Ureter (tissue), 1 donor: Measurements from ENCODE around the gene GUCY2D. TPM values are rescaled to one million over a fixed set of nuclear protein-coding genes. Genes with fewer than 3 reads are reported as not detected.
A peak's percentile ranks its signal among the peaks of the same experiment; 100 is the strongest.
"Not testable (repeated sequence)": the region's sequence is repeated elsewhere in the genome, so short reads cannot be mapped to it uniquely, and the experiment has no call there.

ENCODE experiments used
- DNase-seq: peaks from one replicate; pipeline ENCODE4 v3.0.0-alpha.2; 2020; ENCODE audit warnings: low spot score
- total RNA-seq: library from RNA; stranded (reverse); gene quantifications from one replicate; pipeline ENCODE4 v1.2.4, GENCODE V29; 2023
- donor health status: DM: yes; HTN: yes; CAD: no.

The GUCY2D gene
- total RNA-seq, 1 donor from 2014 or later = 0.81 TPM

GRCh38 chr17:8016632-8017424 is 14.4 kb downstream of the GUCY2D start:
- no peak for DNase-seq

- DNase-seq = no peak
Observed at GRCh38 chr17:8018436-8018835, 16.0 kb downstream of the GUCY2D start.

- DNase-seq = no peak
Observed at GRCh38 chr17:8019166-8019565, 16.8 kb downstream of the GUCY2D start.

GRCh38 chr17:8019665-8020650 is 17.5 kb downstream of the GUCY2D start:
- DNase-seq = peak; percentile 63

GRCh38 chr17:8020776-8021564 is 18.6 kb downstream of the GUCY2D start:
- no peak for DNase-seq

GRCh38 chr17:8021565-8022359 is 19.3 kb downstream of the GUCY2D start:
- no peak for DNase-seq

- no peak for DNase-seq
Observed at GRCh38 chr17:8022360-8023003, 20.1 kb downstream of the GUCY2D start.

GRCh38 chr17:8024161-8024560 is 21.7 kb downstream of the GUCY2D start:
- DNase-seq = not testable (repeated sequence)

- DNase-seq = no peak
Observed at GRCh38 chr17:8025176-8025911, 22.9 kb downstream of the GUCY2D start.

GRCh38 chr17:8029121-8029520 is 26.7 kb downstream of the GUCY2D start:
- no peak for DNase-seq

GRCh38 chr17:8031261-8031661 is 28.8 kb downstream of the GUCY2D start:
- DNase-seq = no peak

- no peak for DNase-seq
Observed at GRCh38 chr17:8031950-8032349, 29.5 kb downstream of the GUCY2D start.

- DNase-seq = no peak
Observed at GRCh38 chr17:8032442-8032841, 30.0 kb downstream of the GUCY2D start.

- DNase-seq = no peak
Observed at GRCh38 chr17:8038954-8039610, 36.7 kb downstream of the GUCY2D start, which contains the start of gene ALOX15B. Gene ALOX15B, plus strand, starts transcription at chr17:8039059. Its CDS starts 97 bp downstream, at chr17:8039156.

- no peak for DNase-seq
Observed at GRCh38 chr17:8039611-8040168, 37.3 kb downstream of the GUCY2D start.

- DNase-seq = no peak
Observed at GRCh38 chr17:8041249-8041928, 39.0 kb downstream of the GUCY2D start.

- DNase-seq = no peak
Observed at GRCh38 chr17:8041979-8042378, 39.6 kb downstream of the GUCY2D start.
